Endothelial cell of umbilical vein (primary cell): ENCODE measurements around the gene KLRD1. TPM values are rescaled to one million over a fixed set of nuclear protein-coding genes. Genes with fewer than 3 reads are reported as not detected.
"Not testable (repeated sequence)": the region's sequence is repeated elsewhere in the genome, so short reads cannot be mapped to it uniquely, and the experiment has no call there.

Experiments used
- BruUV-seq: library from RNA; stranded (reverse); fragments of 400-500 nt; replicated peaks from 2 replicates; lab custom pipeline; 2021; lab: Mats Ljungman, UMichigan
- CTCF ChIA-PET: fragments of 300-600, 350-600 bp; sonication (Branson Sonifier 250); formaldehyde crosslinking; loops from one replicate; lab custom pipeline; 2021; ENCODE audit warnings: antibody characterized with exemption, inconsistent platforms; lab: Charles Lee
- POLR2A ChIA-PET: fragments of 300-600, 350-600 bp; sonication (Branson Sonifier 250); formaldehyde crosslinking; loops from one replicate; lab custom pipeline; 2021; ENCODE audit warnings: antibody characterized with exemption, inconsistent platforms; lab: Charles Lee
- DNase-seq: peaks from one replicate; pipeline ENCODE4 v3.0.0-alpha.2; 2011; ENCODE audit warnings: low read depth, low spot score
- FAIRE-seq: peaks from 2 replicates; lab custom pipeline; 2011; peaks lifted over from hg19 to GRCh38; lab: Jason Lieb, UNC
- H2AFZ ChIP-seq: 2 replicates; pipeline ENCODE4 v1.6.0; 2012; ENCODE audit warnings: low read depth, low read length, control low read depth, inconsistent platforms
- H3K27ac ChIP-seq: 2 replicates; pipeline ENCODE4 v1.5.1; 2011; ENCODE audit warnings: low read depth, mild to moderate bottlenecking, control low read depth, low read length, moderate library complexity; ENCODE audit not compliant: insufficient read depth
- H3K27me3 ChIP-seq, 2 experiments: 2 replicates each; pipeline versions ENCODE4 v1.6.0 to v1.6.1; 2011; ENCODE audit warnings: low read length in 2 of 2, mixed read lengths in 1 of 2; ENCODE audit not compliant: control insufficient read depth in 2 of 2, insufficient read depth in 2 of 2
- H3K36me3 ChIP-seq, 2 experiments: 2 replicates in 1 of 2; 3 replicates in 1 of 2; pipeline ENCODE4 v1.5.1; 2011; ENCODE audit warnings: low read length in 2 of 2, mild to moderate bottlenecking in 1 of 2, moderate library complexity in 1 of 2; ENCODE audit not compliant: control insufficient read depth in 2 of 2, insufficient read depth in 2 of 2; ENCODE audit errors: extremely low read depth in 1 of 2
- H3K4me1 ChIP-seq: 3 replicates; pipeline ENCODE4 v1.5.1; 2011; ENCODE audit warnings: mild to moderate bottlenecking, low read length; ENCODE audit not compliant: control insufficient read depth, insufficient read depth; ENCODE audit errors: extremely low read depth
- H3K4me2 ChIP-seq: 2 replicates; pipeline ENCODE4 v1.6.1; 2011; ENCODE audit warnings: low read length, control low read depth, mixed read lengths; ENCODE audit not compliant: insufficient read depth
- H3K4me3 ChIP-seq, 3 experiments: fragments of 200-600 bp in 1 of 3; sonication (generic), shearing (Covaris generic) in 1 of 3; replicated peaks in 1 of 3; 2 replicates each; pipeline ENCODE4 v1.5.1; 2011 to 2016; ENCODE audit warnings: control low read depth in 3 of 3, low read length in 3 of 3, mild to moderate bottlenecking in 2 of 3, inconsistent platforms in 1 of 3, low read depth in 1 of 3, moderate library complexity in 1 of 3; ENCODE audit not compliant: insufficient read depth in 1 of 3
- H3K79me2 ChIP-seq: 2 replicates; pipeline ENCODE4 v1.6.0; 2012; ENCODE audit warnings: low read length, inconsistent platforms; ENCODE audit not compliant: control insufficient read depth, insufficient read depth
- H3K9ac ChIP-seq: replicated peaks from 2 replicates; pipeline ENCODE3; 2011; ENCODE audit warnings: low read length, control low read depth; ENCODE audit not compliant: insufficient read depth; ENCODE audit errors: extremely low read depth
- H3K9me1 ChIP-seq: replicated peaks from 3 replicates; pipeline ENCODE4 v1.6.0; 2011; ENCODE audit warnings: mild to moderate bottlenecking, low read length; ENCODE audit not compliant: control insufficient read depth, insufficient read depth; ENCODE audit errors: extremely low read depth
- H3K9me3 ChIP-seq: replicated peaks from 2 replicates; pipeline ENCODE4 v1.5.1; 2012; ENCODE audit warnings: low read length, inconsistent platforms; ENCODE audit not compliant: control insufficient read depth, insufficient read depth
- H4K20me1 ChIP-seq: replicated peaks from 2 replicates; pipeline ENCODE3; 2011; ENCODE audit warnings: mild to moderate bottlenecking, low read length; ENCODE audit not compliant: control insufficient read depth, insufficient read depth; ENCODE audit errors: extremely low read depth
- CTCF ChIP-seq, 2 donors: IDR thresholded peaks; 1 replicate in 1 of 2; 2 replicates in 1 of 2; pipeline ENCODE4 v1.5.1; 2011; ENCODE audit warnings: low read length in 2 of 2, mild to moderate bottlenecking in 2 of 2, moderate library complexity in 2 of 2, control low read depth in 1 of 2, inconsistent platforms in 1 of 2, low read depth in 1 of 2; ENCODE audit not compliant: insufficient read depth in 1 of 2; ENCODE audit errors: extremely low read depth in 1 of 2
- EZH2 ChIP-seq: IDR thresholded peaks from 2 replicates; pipeline ENCODE4 v1.6.1; 2012; ENCODE audit warnings: borderline replicate concordance, low read depth, mild to moderate bottlenecking, moderate library complexity, low read length, inconsistent platforms; ENCODE audit not compliant: severe bottlenecking
- FOS ChIP-seq: IDR thresholded peaks from 2 replicates; pipeline ENCODE4 v1.6.1; 2011; ENCODE audit warnings: mild to moderate bottlenecking, low read length, moderate library complexity, borderline replicate concordance; ENCODE audit not compliant: insufficient read depth
- GATA2 ChIP-seq: IDR thresholded peaks from 2 replicates; pipeline ENCODE4 v1.7.0; 2011; ENCODE audit warnings: low read depth, mild to moderate bottlenecking, moderate library complexity, mixed read lengths, low read length; ENCODE audit not compliant: insufficient read length, insufficient read depth
- JUN ChIP-seq: IDR thresholded peaks from 2 replicates; pipeline ENCODE4 v1.6.1; 2011; ENCODE audit warnings: borderline replicate concordance, low read depth; ENCODE audit not compliant: insufficient read length, insufficient read depth
- MAX ChIP-seq: IDR thresholded peaks from 2 replicates; pipeline ENCODE4 v1.6.1; 2011; ENCODE audit not compliant: insufficient read depth, insufficient read length
- MYC ChIP-seq: IDR thresholded peaks from one replicate; pipeline ENCODE4 v1.6.1; 2011; ENCODE audit warnings: mild to moderate bottlenecking, low read depth, low read length
- POLR2A ChIP-seq: IDR thresholded peaks from 2 replicates; pipeline ENCODE4 v1.6.1; 2012; ENCODE audit warnings: low read depth, mild to moderate bottlenecking, control low read depth, low read length
- POLR2AphosphoS5 ChIP-seq: IDR thresholded peaks from 2 replicates; pipeline ENCODE4 v1.6.1; 2012; ENCODE audit warnings: low read depth, mild to moderate bottlenecking, control low read depth, low read length, moderate library complexity; ENCODE audit not compliant: insufficient read depth
- dilution Hi-C: fragments of 300-500 bp; cut with MboI; formaldehyde crosslinking; loops from one replicate; pipeline ENCODE4 v1.15.0; 2019; ENCODE audit warnings: low sequenced_read_pairs; ENCODE audit not compliant: extremely low pct_ligation_motif_present
- intact Hi-C: fragments of 100-400 bp; cut with micrococcal nuclease; formaldehyde crosslinking; loops from one replicate; pipeline ENCODE4 v1.10.0; 2022
- polyA plus RNA-seq, 4 experiments: library from polyadenylated mRNA; depleted of rRNA in 3 of 4; stranded (reverse) in 3 of 4; unstranded in 1 of 4; fragments of >200 nt; gene quantifications; 2 replicates each; pipeline versions ENCODE4 v1.2.1 to v1.2.3, GENCODE V29; 2011 to 2012; ENCODE audit warnings: missing spikeins in 1 of 4
- total RNA-seq: library from RNA; stranded (reverse); gene quantifications from 2 replicates; pipeline ENCODE4 v1.2.3, GENCODE V29; 2021

The KLRD1 gene
- total and polyA plus RNA-seq, 2 donors (not counting 3 experiments of a cell fraction or from before 2014, with no cell fraction given): 0.13 to 0.15 TPM

GRCh38 chr12:10367714-10368113 lies 60.0 kb downstream of the KLRD1 start:
- POLR2A ChIA-PET, BruUV-seq, dilution Hi-C loops, H3K36me3 ChIP-seq, H2AFZ ChIP-seq, H3K27me3 ChIP-seq, DNase-seq, H4K20me1 ChIP-seq, H3K9me3 ChIP-seq, H3K4me2 ChIP-seq, FAIRE-seq, H3K79me2 ChIP-seq, H3K27ac ChIP-seq, H3K4me3 ChIP-seq, H3K9ac ChIP-seq, H3K9me1 ChIP-seq: not testable (repeated sequence)
- intact Hi-C loops: loop anchor here (10.0 kb wide), 1 partner anchor 353 kb away; the partner anchor contains the start of gene CLEC12B
- H3K4me1 ChIP-seq: peaks cover 36% of the 10 kb centered on the region
- CTCF ChIA-PET: interaction anchor here (0.6 to 2.1 kb wide), 4 partner anchors 131 to 243 kb away, joined by 3 to 10 read pairs (median 6); no protein-coding TSS in a partner anchor

- no peak overlapping the region for H3K27ac ChIP-seq
- POLR2A ChIA-PET: no interaction called here
- dilution Hi-C loops (no loop called here), intact Hi-C loops (loop anchor here (10.0 kb wide), 1 partner anchor 354 kb away; the partner anchor contains the start of gene CLEC12B)
- no peaks in the 10 kb centered on the region for H4K20me1 ChIP-seq
- H3K4me3 ChIP-seq: no peak overlapping the region
- H3K4me1 ChIP-seq: peaks cover 30% of the 10 kb centered on the region
- no peak for FAIRE-seq
- no peak overlapping the region for H3K4me2 ChIP-seq
- H3K9me3 ChIP-seq: no peaks in the 10 kb centered on the region
- TF ChIP-seq POLR2AphosphoS5: no peak
- no peak for TF ChIP-seq CTCF (IDR thresholded peaks at IDR 0.05; ENCODE audit: extremely low read depth in 1 of 2, insufficient read depth in 1 of 2, low read depth in 1 of 2, low read length in 2 of 2)
- TF ChIP-seq MYC: no peak
- TF ChIP-seq MAX: no peak
- no peak for TF ChIP-seq POLR2A
- no peak for TF ChIP-seq FOS
- no peak for TF ChIP-seq GATA2
- no peak for TF ChIP-seq EZH2
- no peak for TF ChIP-seq JUN
- H3K79me2 ChIP-seq: no peaks in the 10 kb centered on the region
- H3K27me3 ChIP-seq: no peaks in the 10 kb centered on the region
- no TSS peak for BruUV-seq
- no peak overlapping the region for H2AFZ ChIP-seq
- CTCF ChIA-PET: no interaction called here
- no peak for DNase-seq
- H3K36me3 ChIP-seq: no peaks in the 10 kb centered on the region
- H3K9ac ChIP-seq: no peak overlapping the region
- H3K9me1 ChIP-seq: no peaks in the 10 kb centered on the region
Observed at GRCh38 chr12:10368206-10369171, 60.8 kb downstream of the KLRD1 start.
